Gastrocnemius medialis (tissue), 4 donors: ENCODE results near the gene CASZ1.

Source experiments
- CTCF ChIP-seq, 5 experiments: fragments of 450-650 bp in 3 of 5; fragments of 200-600 bp in 2 of 5; sonication (generic) in 2 of 5; IDR thresholded peaks in 4 of 5; conservative IDR thresholded peaks in 1 of 5; 1 replicate in 4 of 5; 2 replicates in 1 of 5; pipeline ENCODE4 v1.5.1; 2016 to 2019; ENCODE audit warnings: antibody characterized with exemption in 5 of 5, mild to moderate bottlenecking in 3 of 5, moderate library complexity in 3 of 5
- POLR2A ChIP-seq, 2 donors: fragments of 450-650 bp; IDR thresholded peaks; one replicate each; pipeline ENCODE4 v1.6.1; 2017; ENCODE audit warnings: antibody characterized with exemption in 2 of 2, mild to moderate bottlenecking in 2 of 2, moderate library complexity in 2 of 2

- TF ChIP-seq CTCF (IDR thresholded peaks at IDR 0.05 in 4 of 5, conservative IDR thresholded peaks at IDR 0.05 in 1 of 5) (no peak), POLR2A (IDR thresholded peaks at IDR 0.05) (no peak)
These were observed 157.3 kb downstream of the CASZ1 start for GRCh38 chr1:10639011-10639774.
